ENCODE results near the gene FOXN3.

FOXN3 gene

DNA sequence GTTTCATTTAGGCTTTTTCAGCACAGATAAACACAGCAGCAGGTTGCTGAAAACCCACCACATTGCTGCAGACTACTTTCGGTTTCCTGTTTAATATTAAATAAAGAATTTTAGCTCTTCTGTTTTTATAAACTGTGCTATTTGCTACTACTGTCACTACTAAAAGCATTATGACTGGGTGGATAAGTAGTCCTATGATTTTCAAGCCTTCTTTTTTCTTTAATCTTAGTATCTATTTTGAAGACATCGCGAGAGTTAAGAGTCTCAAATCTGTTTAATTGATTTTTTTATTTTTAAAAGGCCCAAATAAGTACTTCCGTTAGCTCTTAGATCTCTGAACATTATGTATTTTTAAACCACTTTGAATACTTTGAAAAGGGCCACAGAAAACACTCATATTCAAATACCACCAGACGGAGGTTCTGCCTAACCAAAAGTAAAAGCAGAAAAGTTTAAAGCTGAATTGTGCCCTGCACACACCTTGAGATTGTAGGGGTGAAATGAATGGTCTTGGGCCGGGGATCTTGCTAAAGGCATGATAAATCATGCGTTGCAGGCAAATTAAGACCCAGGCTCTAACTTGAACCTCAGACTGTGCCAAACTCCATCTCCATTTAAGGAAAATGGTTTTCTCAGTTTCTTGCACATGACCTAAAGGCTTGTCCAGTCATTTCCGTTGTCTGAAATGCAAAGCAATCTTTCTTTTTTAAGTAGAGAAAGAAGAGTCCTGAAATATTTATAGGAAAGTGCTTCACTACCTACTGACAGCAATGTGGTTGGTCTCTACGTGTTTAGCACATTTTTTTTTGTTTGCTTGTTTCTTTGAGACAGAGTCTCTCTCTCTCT is 13.6 kb upstream of the FOXN3 start:
- DNase-seq, result no peak

- peak; percentile 57 to 84 for DNase-seq
These were observed 12.5 kb upstream of the FOXN3 start for GRCh38 chr14:89429199-89430181.

- DNase-seq, result peak; percentile 83 to 90
These were observed 11.6 kb upstream of the FOXN3 start for GRCh38 chr14:89428546-89429198.

DNA sequence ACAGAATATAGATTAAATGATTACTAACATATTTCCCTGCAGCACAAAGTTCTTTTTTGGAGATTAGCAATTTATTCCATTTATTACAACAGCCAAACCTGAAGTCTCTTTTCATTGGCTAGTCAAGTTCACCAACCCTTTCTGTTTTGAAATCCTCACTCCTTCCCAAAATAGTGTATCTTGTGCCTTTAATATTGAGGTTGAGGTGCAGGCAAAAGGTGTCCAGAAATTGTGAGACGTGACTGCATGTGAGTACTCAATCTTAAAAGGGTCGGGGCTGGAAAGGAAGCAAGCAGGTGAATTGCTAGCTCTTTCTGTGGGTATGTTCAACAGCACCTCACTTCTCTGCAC is 11.1 kb upstream of the FOXN3 start:
- DNase-seq, result no peak

DNA sequence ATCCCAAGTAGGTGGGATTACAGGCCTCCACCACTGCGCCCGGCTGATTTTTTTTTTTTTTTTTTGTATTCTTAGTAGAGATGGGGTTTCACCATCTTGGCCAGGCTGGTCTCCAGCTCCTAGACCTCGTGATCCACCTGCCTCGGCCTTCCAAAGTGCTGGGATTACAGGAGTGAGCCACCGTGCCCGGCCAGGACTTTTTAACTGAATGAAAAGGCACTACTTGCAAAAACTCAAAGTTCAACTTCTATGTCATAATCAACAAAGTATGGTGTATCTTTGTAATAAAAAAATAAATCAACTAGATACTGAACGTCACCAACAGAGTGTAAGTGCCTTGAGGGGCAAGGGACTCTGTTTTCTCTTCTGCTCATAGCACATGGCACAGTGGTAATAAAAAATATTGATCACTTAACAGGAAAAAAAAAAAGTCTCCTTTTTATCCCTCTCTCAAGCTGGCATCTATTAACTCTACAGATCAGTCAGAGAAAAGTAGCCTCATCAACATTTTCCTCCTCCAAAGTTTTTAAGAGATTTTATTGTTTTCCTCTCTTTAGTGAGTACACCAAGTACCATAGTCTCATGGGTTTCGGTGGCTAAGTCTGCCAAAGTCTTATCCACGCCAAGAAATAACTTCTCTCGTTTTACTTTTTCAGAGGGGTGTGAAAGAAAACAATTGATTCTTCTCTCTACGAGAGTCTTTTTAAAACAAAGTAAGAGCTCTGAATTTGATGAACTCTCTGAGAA is 10.6 kb upstream of the FOXN3 start:
- DNase-seq, result no peak

DNA sequence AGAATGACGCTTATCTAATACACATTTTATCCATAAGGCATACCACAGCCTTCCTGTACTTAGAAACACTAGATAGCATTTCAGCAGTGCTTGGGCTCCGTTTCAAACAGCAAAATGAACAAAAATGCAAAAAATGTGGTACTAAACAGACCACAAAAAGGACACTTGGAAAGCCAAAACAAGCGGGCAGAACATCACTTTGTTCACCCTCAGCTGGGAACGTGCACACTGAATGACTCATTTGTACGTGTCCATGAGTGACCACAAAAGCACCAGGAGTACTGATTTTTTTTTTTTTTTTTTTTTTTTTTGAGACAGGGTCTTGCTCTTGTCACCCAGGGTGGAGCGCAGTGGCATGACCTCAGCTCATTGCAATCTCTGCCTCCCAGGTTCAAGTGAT is 8.9 kb upstream of the FOXN3 start:
- DNase-seq, result no peak

- DNase-seq, result no peak
These were observed 7.2 kb upstream of the FOXN3 start for GRCh38 chr14:89424241-89424640.

DNA sequence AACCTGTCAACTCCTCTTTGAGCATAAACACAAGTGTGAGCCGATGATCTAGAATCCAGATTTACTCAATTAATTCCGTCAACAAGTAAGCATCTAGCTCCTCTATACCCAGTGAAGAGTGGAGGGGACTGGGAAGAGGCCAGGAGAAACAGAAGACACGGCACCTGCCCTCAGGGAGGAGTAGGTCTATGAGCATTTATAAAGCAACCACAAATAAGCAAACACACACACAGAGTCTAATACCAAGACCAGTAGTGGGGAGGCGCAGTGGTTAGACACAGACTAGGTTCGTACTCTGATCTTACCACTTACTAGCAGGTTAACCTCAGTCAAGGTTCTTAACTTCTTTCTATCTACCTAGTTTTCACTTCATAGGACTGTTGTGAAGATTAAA is 5.9 kb upstream of the FOXN3 start:
- DNase-seq, result no peak

- no peak for DNase-seq
These were observed 5.3 kb upstream of the FOXN3 start for GRCh38 chr14:89422181-89422951.

- no peak for DNase-seq
These were observed 3.5 kb upstream of the FOXN3 start for GRCh38 chr14:89420502-89420901.

DNA sequence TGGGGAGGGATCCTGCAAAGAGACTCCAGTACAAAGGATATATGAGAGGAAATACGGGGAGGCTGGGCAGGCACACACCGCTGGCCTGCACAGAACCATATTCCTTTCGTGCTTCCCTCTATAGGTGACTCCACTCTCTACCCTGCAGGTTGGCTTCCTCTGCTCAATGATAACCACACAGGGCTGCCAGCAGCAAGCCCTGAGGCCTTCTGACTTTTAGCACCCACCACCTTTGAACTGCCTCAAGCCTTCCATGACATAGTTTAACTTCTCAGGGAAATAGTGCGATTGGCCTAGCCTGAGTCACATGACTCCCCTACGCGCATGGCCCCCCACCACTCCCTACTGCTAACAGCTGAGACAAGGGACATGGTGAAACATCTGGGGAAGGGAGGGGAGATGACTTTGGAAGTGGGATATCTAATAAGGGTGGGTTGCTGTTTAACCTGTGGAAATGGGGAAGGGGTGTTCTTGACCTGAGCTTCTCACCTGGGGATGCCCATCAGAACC is 3.0 kb upstream of the FOXN3 start:
- DNase-seq, result no peak

- DNase-seq, result no peak
These were observed 1.9 kb upstream of the FOXN3 start for GRCh38 chr14:89418976-89419375.

GRCh38 chr14:89418452-89418851 is 1.4 kb upstream of the FOXN3 start:
- peak; percentile 37 to 61 for DNase-seq

GRCh38 chr14:89417465-89418225 is 612 bp upstream of the FOXN3 start:
- peak; percentile 83 to 92 for DNase-seq

GRCh38 chr14:89416002-89416995 is 734 bp downstream of the FOXN3 start:
- DNase-seq, result peak; percentile 97 to 100

DNA sequence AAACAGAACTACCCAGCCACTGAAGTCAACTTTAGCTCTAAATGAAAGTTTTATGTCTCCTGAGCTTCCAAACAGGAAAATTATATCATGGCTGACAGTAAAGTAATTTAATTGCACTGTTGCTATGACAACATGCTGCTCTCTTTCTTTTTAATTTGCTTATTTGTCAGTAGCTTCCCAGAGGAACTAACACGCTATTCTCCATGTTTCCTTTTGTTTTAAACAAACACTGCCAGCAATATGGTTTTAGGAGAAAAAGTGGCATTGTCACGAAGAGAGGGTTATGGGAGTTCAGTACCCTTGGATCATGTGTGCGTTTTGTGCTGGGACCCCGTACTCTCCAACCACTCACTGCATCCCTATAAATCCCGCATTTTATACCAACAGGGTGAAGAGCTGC is 1.9 kb downstream of the FOXN3 start:
- no peak for DNase-seq

DNA sequence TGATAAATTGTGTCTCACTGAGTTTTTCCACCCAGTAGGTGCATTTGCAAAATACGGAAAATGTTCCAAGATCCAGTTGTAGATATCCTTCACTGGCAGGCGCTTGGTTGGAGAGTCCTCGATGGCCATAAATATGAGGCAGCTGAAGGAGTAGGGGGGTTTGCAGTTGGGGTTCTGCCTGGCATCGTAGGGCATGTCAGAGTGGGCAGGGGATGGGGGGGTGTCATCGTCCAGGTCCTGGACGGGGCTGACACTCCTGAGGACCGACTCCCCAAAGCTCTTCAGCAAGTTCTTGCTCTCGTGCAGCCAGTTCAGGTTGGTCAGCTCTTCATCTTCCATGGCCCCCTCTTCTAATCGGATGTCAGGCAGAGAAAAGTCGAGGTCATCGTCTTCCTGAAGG is 5.1 kb downstream of the FOXN3 start:
- DNase-seq, result no peak

GRCh38 chr14:89409961-89410360 is 7.1 kb downstream of the FOXN3 start:
- no peak for DNase-seq

DNA sequence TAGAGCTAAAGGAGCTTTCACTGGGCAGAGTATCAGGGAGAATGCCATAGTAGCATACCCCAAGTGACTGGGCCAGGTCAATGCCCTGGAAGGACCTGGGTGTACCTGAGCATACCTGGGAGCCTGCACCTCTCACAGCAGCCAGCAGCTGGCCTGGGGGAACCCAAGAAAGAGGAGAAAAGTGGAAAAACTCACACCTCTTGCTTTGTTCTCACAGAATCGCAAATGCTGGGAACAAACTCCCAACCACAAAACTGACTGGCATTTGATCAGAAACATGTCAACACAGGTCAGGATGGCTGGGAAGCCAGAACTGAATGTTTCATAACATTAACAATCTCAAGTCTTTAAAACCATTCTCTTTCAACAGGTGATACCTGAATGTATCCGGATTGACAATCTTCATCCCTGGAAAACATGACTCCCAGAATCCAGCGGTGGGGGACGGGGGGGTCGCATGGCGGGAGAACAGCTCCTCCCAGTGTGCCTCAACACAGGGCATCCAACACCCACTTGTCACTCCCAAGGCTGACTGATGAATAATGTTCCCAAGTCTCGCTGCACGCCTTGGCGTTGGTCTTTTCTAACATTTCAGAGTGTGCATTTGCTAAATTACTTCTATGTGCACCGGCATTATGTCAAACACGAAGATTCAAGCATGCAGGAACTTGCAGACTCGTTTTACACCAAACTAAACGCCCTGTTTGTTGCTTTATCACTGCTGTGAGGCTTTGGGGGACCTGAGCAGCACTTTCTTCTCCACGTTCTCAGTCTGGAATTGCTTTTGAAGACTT is 7.9 kb downstream of the FOXN3 start:
- no peak for DNase-seq

All from NCI-H524 (cell line).